ENCODE measurements around the gene BMP5.

DNA sequence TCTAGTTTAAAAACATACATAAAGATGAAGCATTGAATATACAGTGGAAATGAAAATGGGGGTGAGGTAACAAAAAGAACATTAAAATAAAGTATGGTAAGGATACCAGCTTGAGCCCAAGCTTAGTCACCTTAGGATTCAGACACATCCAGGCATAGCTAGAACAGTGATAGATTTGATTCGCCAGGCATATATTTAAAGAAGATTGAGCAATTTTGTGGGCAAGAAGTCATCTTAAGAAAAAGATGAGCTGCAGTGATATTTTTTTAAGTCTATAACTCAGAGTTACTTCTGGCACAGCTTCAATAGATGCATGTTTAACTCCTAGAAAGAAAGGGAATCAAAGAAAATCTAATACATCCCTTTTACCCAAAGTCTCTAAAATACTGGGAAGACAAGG, 97.9 kb downstream of the BMP5 start:
- TF ChIP-seq, protein P1, sequence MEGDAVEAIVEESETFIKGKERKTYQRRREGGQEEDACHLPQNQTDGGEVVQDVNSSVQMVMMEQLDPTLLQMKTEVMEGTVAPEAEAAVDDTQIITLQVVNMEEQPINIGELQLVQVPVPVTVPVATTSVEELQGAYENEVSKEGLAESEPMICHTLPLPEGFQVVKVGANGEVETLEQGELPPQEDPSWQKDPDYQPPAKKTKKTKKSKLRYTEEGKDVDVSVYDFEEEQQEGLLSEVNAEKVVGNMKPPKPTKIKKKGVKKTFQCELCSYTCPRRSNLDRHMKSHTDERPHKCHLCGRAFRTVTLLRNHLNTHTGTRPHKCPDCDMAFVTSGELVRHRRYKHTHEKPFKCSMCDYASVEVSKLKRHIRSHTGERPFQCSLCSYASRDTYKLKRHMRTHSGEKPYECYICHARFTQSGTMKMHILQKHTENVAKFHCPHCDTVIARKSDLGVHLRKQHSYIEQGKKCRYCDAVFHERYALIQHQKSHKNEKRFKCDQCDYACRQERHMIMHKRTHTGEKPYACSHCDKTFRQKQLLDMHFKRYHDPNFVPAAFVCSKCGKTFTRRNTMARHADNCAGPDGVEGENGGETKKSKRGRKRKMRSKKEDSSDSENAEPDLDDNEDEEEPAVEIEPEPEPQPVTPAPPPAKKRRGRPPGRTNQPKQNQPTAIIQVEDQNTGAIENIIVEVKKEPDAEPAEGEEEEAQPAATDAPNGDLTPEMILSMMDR (conservative IDR thresholded peaks at IDR 0.05; ENCODE audit: low read length): no peak
- no peak for TF ChIP-seq EZH2phosphoT487 (IDR thresholded peaks at IDR 0.05; ENCODE audit: borderline replicate concordance)
